Endothelial cell of coronary artery (primary cell): ENCODE results near the gene COQ10B. TPM values are rescaled to one million over a fixed set of nuclear protein-coding genes. Genes with fewer than 3 reads are reported as not detected.

Experiments
- total RNA-seq: library from RNA; depleted of rRNA; stranded (reverse); fragments of >200 nt; gene quantifications from 2 replicates; pipeline ENCODE4 v1.2.3, GENCODE V29; 2014

COQ10B gene
- 22.6 and 27.4 TPM in 2 replicates for total RNA-seq

GRCh38 chr2:197453123-197453913 is at the start of gene COQ10B:
TSS of gene COQ10B (plus strand) at chr2:197453552. CDS start at chr2:197453561, 9 bp downstream.

GRCh38 chr2:197434541-197435513 is 18.5 kb upstream of the COQ10B start, which contains the start of gene SF3B1:
TSS of gene SF3B1 (minus strand) at chr2:197435028. CDS start at chr2:197434999, 29 bp downstream.

GRCh38 chr2:197499594-197500502 is 46.5 kb downstream of the COQ10B start, which contains the start of the genes HSPD1 and HSPE1:
TSS of gene HSPD1 (minus strand) at chr2:197499840. CDS start at chr2:197498848, 992 bp downstream.
TSS of gene HSPE1 (plus strand) at chr2:197500379. CDS start at chr2:197500437, 58 bp downstream.

GRCh38 chr2:197515739-197516392 is 62.5 kb downstream of the COQ10B start, which contains the start of gene MOB4:
TSS of gene MOB4 (plus strand) at chr2:197516066. CDS start at chr2:197516087, 21 bp downstream.

Other genes starting within 250 kb of the COQ10B start
- 5.6 and 7.6 TPM in 2 replicates for gene ANKRD44, start 142.8 kb upstream of the COQ10B start, total RNA-seq
- 160 and 179 TPM in 2 replicates for gene SF3B1, start 18.5 kb upstream of the COQ10B start, total RNA-seq
- gene HSPD1, start 46.3 kb downstream of the COQ10B start, total RNA-seq = 220 and 310 TPM in 2 replicates
- 118 and 149 TPM in 2 replicates for gene HSPE1, start 46.8 kb downstream of the COQ10B start, total RNA-seq
- 27.3 and 28.8 TPM in 2 replicates for gene MOB4, start 62.5 kb downstream of the COQ10B start, total RNA-seq
- 3.8 and 5.1 TPM in 2 replicates for gene RFTN2, start 222.0 kb downstream of the COQ10B start, total RNA-seq